GM23338 (cell line): ENCODE measurements around the gene EVX2. TPM values are rescaled to one million over a fixed set of nuclear protein-coding genes. Genes with fewer than 3 reads are reported as not detected.

Experiments
- ATAC-seq: fragments of 200-7000 bp; cut with Tn5 transposase; 3 replicates; pipeline ENCODE4 v1.9.1; 2020
- DNase-seq: peaks from one replicate; pipeline ENCODE4 v3.0.0-alpha.2; 2015; ENCODE audit warnings: low spot score
- H2AFZ ChIP-seq: fragments of 200-600 bp; sonication (generic); 2 replicates; pipeline ENCODE4 v1.8.0; 2016; ENCODE audit warnings: antibody characterized with exemption, mild to moderate bottlenecking, moderate library complexity
- H3F3A ChIP-seq: fragments of 200-600 bp; sonication (generic); replicated peaks from 2 replicates; pipeline ENCODE4 v1.8.0; 2017; ENCODE audit warnings: antibody characterized with exemption, mixed run types, low read depth
- H3K27ac ChIP-seq: fragments of 200-600 bp; sonication (generic); 2 replicates; pipeline ENCODE4 v1.6.1; 2016; ENCODE audit warnings: low read depth
- H3K27me3 ChIP-seq: fragments of 200-600 bp; sonication (generic); 2 replicates; pipeline ENCODE4 v1.8.0; 2016; ENCODE audit warnings: mild to moderate bottlenecking, mixed run types, moderate library complexity; ENCODE audit not compliant: insufficient read depth
- H3K36me3 ChIP-seq: fragments of 200-600 bp; sonication (generic); 2 replicates; pipeline ENCODE4 v1.8.0; 2016; ENCODE audit warnings: mild to moderate bottlenecking; ENCODE audit not compliant: insufficient read depth
- H3K4me1 ChIP-seq: fragments of 200-600 bp; sonication (generic); 2 replicates; pipeline ENCODE4 v1.8.0; 2016; ENCODE audit warnings: mild to moderate bottlenecking, moderate library complexity; ENCODE audit not compliant: insufficient read depth
- H3K4me2 ChIP-seq: fragments of 200-600 bp; sonication (generic); 2 replicates; pipeline ENCODE4 v1.7.1; 2017; ENCODE audit warnings: mixed run types
- H3K4me3 ChIP-seq: fragments of 200-600 bp; sonication (generic); 2 replicates; pipeline ENCODE4 v1.6.1; 2016; ENCODE audit warnings: mixed run types
- H3K79me2 ChIP-seq: fragments of 200-600 bp; sonication (generic); replicated peaks from 2 replicates; pipeline ENCODE4 v1.8.0; 2017; ENCODE audit warnings: mild to moderate bottlenecking; ENCODE audit not compliant: insufficient read depth
- H3K9me2 ChIP-seq: fragments of 200-600 bp; sonication (generic); 2 replicates; pipeline ENCODE4 v1.8.0; 2017; ENCODE audit not compliant: insufficient read depth
- H4K20me1 ChIP-seq: fragments of 200-600 bp; sonication (generic); replicated peaks from 2 replicates; pipeline ENCODE4 v1.8.0; 2017; ENCODE audit warnings: mild to moderate bottlenecking; ENCODE audit not compliant: insufficient read depth
- H3K27ac Mint-ChIP-seq: 2 replicates; pipeline ENCODE4 v1.8.0; 2020; ENCODE audit warnings: inconsistent platforms, mild to moderate bottlenecking, moderate library complexity, mixed read lengths
- H3K27me3 Mint-ChIP-seq: 3 replicates; pipeline ENCODE4 v1.8.0; 2022; ENCODE audit warnings: low read depth, mild to moderate bottlenecking, moderate library complexity, mixed read lengths, inconsistent platforms; ENCODE audit not compliant: insufficient read depth, poor library complexity
- H3K36me3 Mint-ChIP-seq: 3 replicates; pipeline ENCODE4 v1.8.0; 2021; ENCODE audit warnings: low read depth, mild to moderate bottlenecking, inconsistent platforms, moderate library complexity, mixed read lengths
- H3K4me1 Mint-ChIP-seq: 3 replicates; pipeline ENCODE4 v1.8.0; 2020; ENCODE audit warnings: mild to moderate bottlenecking, inconsistent platforms, mixed read lengths
- H3K4me3 Mint-ChIP-seq: 3 replicates; pipeline ENCODE4 v1.8.0; 2021; ENCODE audit warnings: moderate library complexity, mild to moderate bottlenecking, inconsistent platforms, mixed read lengths
- H3K9me3 Mint-ChIP-seq: 3 replicates; pipeline ENCODE4 v1.8.0; 2020; ENCODE audit warnings: moderate library complexity, mild to moderate bottlenecking, inconsistent platforms, mixed read lengths
- CREB1 ChIP-seq: fragments of 250-450 bp; sonication (Bioruptor Pico); IDR thresholded peaks from 2 replicates; pipeline ENCODE4 v1.5.0; 2020; ENCODE audit warnings: low read depth, mild to moderate bottlenecking, moderate library complexity
- CTCF ChIP-seq, 2 experiments: fragments of 200-600 bp in 1 of 2; sonication (generic) in 1 of 2; conservative IDR thresholded peaks; 2 replicates each; pipeline versions ENCODE4 v1.5.1 to v1.6.1; 2016 to 2017; ENCODE audit warnings: antibody characterized with exemption in 2 of 2, low read depth in 2 of 2, mild to moderate bottlenecking in 2 of 2, moderate library complexity in 1 of 2
- ETS1 ChIP-seq: IDR thresholded peaks from 2 replicates; pipeline ENCODE4 v1.6.1; 2016; ENCODE audit warnings: antibody characterized with exemption
- EZH2 ChIP-seq: fragments of 200-600 bp; sonication (generic); IDR thresholded peaks from one replicate; pipeline ENCODE4 v1.8.0; 2017; ENCODE audit warnings: antibody characterized with exemption, mild to moderate bottlenecking, low read depth; ENCODE audit not compliant: unreplicated experiment
- EZH2phosphoT487 ChIP-seq: fragments of 200-600 bp; sonication (generic); IDR thresholded peaks from one replicate; pipeline ENCODE4 v1.8.1; 2018; ENCODE audit warnings: antibody characterized with exemption; ENCODE audit not compliant: unreplicated experiment
- JUNB ChIP-seq: IDR thresholded peaks from one replicate; pipeline ENCODE4 v1.6.1; 2016; ENCODE audit warnings: antibody characterized with exemption; ENCODE audit not compliant: unreplicated experiment
- NANOG ChIP-seq: IDR thresholded peaks from 2 replicates; pipeline ENCODE4 v1.6.1; 2016; ENCODE audit warnings: antibody characterized with exemption, borderline replicate concordance
- POLR2AphosphoS5 ChIP-seq: IDR thresholded peaks from 2 replicates; pipeline ENCODE4 v1.6.1; 2016; ENCODE audit warnings: antibody characterized with exemption, low read depth
- REST ChIP-seq: IDR thresholded peaks from one replicate; pipeline ENCODE4 v1.6.1; 2018; ENCODE audit warnings: antibody characterized with exemption; ENCODE audit not compliant: unreplicated experiment
- STAT1 ChIP-seq: IDR thresholded peaks from one replicate; pipeline ENCODE4 v1.6.1; 2016; ENCODE audit warnings: antibody characterized with exemption; ENCODE audit not compliant: unreplicated experiment
- ZNF114 ChIP-seq: fragments of 250-450 bp; sonication (Bioruptor Pico); IDR thresholded peaks from 2 replicates; pipeline ENCODE4 v1.5.0; 2020; ENCODE audit warnings: mild to moderate bottlenecking, moderate library complexity
- ZNF331 ChIP-seq: fragments of 250-450 bp; sonication (Bioruptor Pico); IDR thresholded peaks from 2 replicates; pipeline ENCODE4 v1.5.0; 2020; ENCODE audit warnings: low read depth, mild to moderate bottlenecking, moderate library complexity
- ZNF462 ChIP-seq: fragments of 250-450 bp; sonication (Bioruptor Pico); IDR thresholded peaks from 2 replicates; pipeline ENCODE4 v1.5.0; 2020; ENCODE audit warnings: mild to moderate bottlenecking, moderate library complexity
- polyA plus RNA-seq: library from polyadenylated mRNA; unstranded; fragments of >200 nt; fragmentation: Nextera tagmentation; extraction: Ambion mirVana; gene quantifications from 2 replicates; pipeline ENCODE4 v1.2.1, GENCODE V29; 2016
- total RNA-seq: library from RNA; depleted of rRNA; stranded (reverse); fragments of >200 nt; shearing (Covaris generic); gene quantifications from 2 replicates; pipeline ENCODE4 v1.2.3, GENCODE V29; 2014

Gene EVX2
- total and polyA plus RNA-seq, 2 experiments from 2014 or later: 0.03 TPM; not detected in 1

GRCh38 chr2:176129813-176130146, 46.0 kb upstream of the EVX2 start:
- TF ChIP-seq ZNF462 (no peak), ZNF331 (CRISPR knock-in tag) (no peak), ETS1 (no peak), REST (no peak), POLR2AphosphoS5 (no peak), JUNB (no peak), NANOG (no peak), CREB1 (CRISPR knock-in tag) (no peak), ZNF114 (CRISPR knock-in tag) (no peak), CTCF (conservative IDR thresholded peaks at IDR 0.05; ENCODE audit: low read depth in 2 of 2) (no peak), EZH2phosphoT487 (no peak), STAT1 (no peak), EZH2 (no peak)
- no peaks in the 10 kb centered on the region for H3K36me3 ChIP-seq

More at GRCh38 chr2:176129813-176130146, 46.0 kb upstream of the EVX2 start:
- H3K36me3 Mint-ChIP-seq: no peaks in the 10 kb centered on the region
- H3K79me2 ChIP-seq: no peaks in the 10 kb centered on the region
- no peaks in the 10 kb centered on the region for H3K9me2 ChIP-seq
- H4K20me1 ChIP-seq: peaks cover 47% of the 10 kb centered on the region
- peaks cover 23% of the 10 kb centered on the region for H3K4me1 Mint-ChIP-seq
- H3K27ac ChIP-seq: no peak overlapping the region
- peak overlapping the region; percentile 47; the same call in 1 of the 2 replicates for H3K4me3 ChIP-seq
- H2AFZ ChIP-seq: no peak overlapping the region
- no peak overlapping the region for H3K27ac Mint-ChIP-seq
- DNase-seq (no peak), ATAC-seq (no peak; the same call in 2 of the 3 replicates)
- peaks cover 96% of the 10 kb centered on the region for H3K27me3 Mint-ChIP-seq
- H3K9me3 Mint-ChIP-seq: peaks cover 7% of the 10 kb centered on the region; the same call in 2 of the 3 replicates
- H3K4me3 Mint-ChIP-seq: peak overlapping the region; percentile 53; the same call in 1 of the 3 replicates
- peaks cover 72% of the 10 kb centered on the region for H3F3A ChIP-seq
- peaks cover 22% of the 10 kb centered on the region for H3K4me1 ChIP-seq
- H3K27me3 ChIP-seq: peaks cover 100% of the 10 kb centered on the region
- peak overlapping the region; percentile 75; the same call in 1 of the 2 replicates for H3K4me2 ChIP-seq
